Neuronal stem cell (in vitro differentiated cells): ENCODE results near the gene KLHDC8B.

Experiments
- DNase-seq: peaks from one replicate; pipeline ENCODE4 v3.0.0-alpha.2; 2013; ENCODE audit warnings: low spot score
- H2AFZ ChIP-seq: one replicate; pipeline ENCODE4 v1.6.1; 2013; ENCODE audit warnings: mild to moderate bottlenecking, low read length, inconsistent platforms
- H2AK5ac ChIP-seq: 2 replicates; pipeline ENCODE4 v1.6.1; 2013; ENCODE audit warnings: low read depth, mild to moderate bottlenecking, inconsistent platforms, low read length, moderate library complexity, mixed read lengths
- H2BK120ac ChIP-seq: 2 replicates; pipeline ENCODE4 v1.6.1; 2013; ENCODE audit warnings: low read depth, mild to moderate bottlenecking, inconsistent platforms, low read length, moderate library complexity, mixed read lengths
- H2BK12ac ChIP-seq: one replicate; pipeline ENCODE4 v1.6.1; 2013; ENCODE audit warnings: low read length, inconsistent platforms
- H2BK15ac ChIP-seq: 2 replicates; pipeline ENCODE4 v1.6.1; 2013; ENCODE audit warnings: mild to moderate bottlenecking, low read length, inconsistent platforms, mixed read lengths
- H2BK5ac ChIP-seq: one replicate; pipeline ENCODE4 v1.6.1; 2013; ENCODE audit warnings: inconsistent platforms, mild to moderate bottlenecking, low read length, moderate library complexity
- H3K14ac ChIP-seq: one replicate; pipeline ENCODE4 v1.6.1; 2013; ENCODE audit warnings: low read length, inconsistent platforms
- H3K18ac ChIP-seq: 2 replicates; pipeline ENCODE4 v1.6.1; 2013; ENCODE audit warnings: low read length, inconsistent platforms
- H3K23ac ChIP-seq: 2 replicates; pipeline ENCODE4 v1.6.1; 2013; ENCODE audit warnings: low read depth, mild to moderate bottlenecking, mixed read lengths, low read length, inconsistent platforms; ENCODE audit not compliant: poor library complexity
- H3K27ac ChIP-seq: replicated peaks from 3 replicates; pipeline ENCODE4 v1.5.1; 2013; ENCODE audit warnings: low read length, inconsistent platforms
- H3K27me3 ChIP-seq, 3 experiments: 2 replicates each; pipeline ENCODE4 v1.6.1; 2013; ENCODE audit warnings: low read length in 3 of 3, mild to moderate bottlenecking in 2 of 3, inconsistent platforms in 1 of 3, low read depth in 1 of 3, mixed read lengths in 1 of 3, moderate library complexity in 1 of 3; ENCODE audit not compliant: control insufficient read depth in 3 of 3, insufficient read depth in 3 of 3
- H3K36me3 ChIP-seq, 2 donors: replicated peaks in 1 of 2; 2 replicates each; pipeline ENCODE4 v1.6.1; 2013; ENCODE audit warnings: low read length in 2 of 2; ENCODE audit not compliant: control insufficient read depth in 2 of 2, insufficient read depth in 2 of 2
- H3K4ac ChIP-seq: 2 replicates; pipeline ENCODE4 v1.6.1; 2013; ENCODE audit warnings: inconsistent platforms, mild to moderate bottlenecking, low read length, moderate library complexity
- H3K4me1 ChIP-seq, 2 donors: 1 replicate in 1 of 2; 2 replicates in 1 of 2; pipeline ENCODE4 v1.6.1; 2013; ENCODE audit warnings: low read length in 2 of 2, low read depth in 1 of 2; ENCODE audit not compliant: control insufficient read depth in 2 of 2, insufficient read depth in 1 of 2
- H3K4me2 ChIP-seq: one replicate; pipeline ENCODE4 v1.6.1; 2013; ENCODE audit warnings: mild to moderate bottlenecking, low read length, inconsistent platforms; ENCODE audit not compliant: insufficient read depth, poor library complexity, severe bottlenecking
- H3K4me3 ChIP-seq, 2 donors: 2 replicates each; pipeline ENCODE4 v1.5.1; 2013; ENCODE audit warnings: low read length in 2 of 2, mild to moderate bottlenecking in 2 of 2, inconsistent platforms in 1 of 2, moderate library complexity in 1 of 2
- H3K79me1 ChIP-seq: one replicate; pipeline ENCODE4 v1.6.1; 2013; ENCODE audit warnings: low read depth, mild to moderate bottlenecking, inconsistent platforms, low read length, moderate library complexity
- H3K9ac ChIP-seq: one replicate; pipeline ENCODE4 v1.6.1; 2013; ENCODE audit warnings: mild to moderate bottlenecking, low read depth, low read length, inconsistent platforms; ENCODE audit not compliant: poor library complexity
- H3K9me3 ChIP-seq, 2 donors: replicated peaks in 1 of 2; 2 replicates each; pipeline versions ENCODE3 to v1.6.1; 2013; ENCODE audit warnings: low read length in 2 of 2, mild to moderate bottlenecking in 2 of 2, inconsistent platforms in 1 of 2, low read depth in 1 of 2, mixed read lengths in 1 of 2, moderate library complexity in 1 of 2; ENCODE audit not compliant: control insufficient read depth in 2 of 2, insufficient read depth in 1 of 2
- H4K8ac ChIP-seq: one replicate; pipeline ENCODE4 v1.6.1; 2013; ENCODE audit warnings: low read depth, mild to moderate bottlenecking, inconsistent platforms, low read length, moderate library complexity
- H4K91ac ChIP-seq: one replicate; pipeline ENCODE4 v1.6.1; 2013; ENCODE audit warnings: low read length, low read depth, mild to moderate bottlenecking, inconsistent platforms; ENCODE audit not compliant: poor library complexity
- WGBS, 2 donors: extraction: QIAGEN DNeasy Blood & Tissue Kit; methylation state at CpG; one replicate each; pipeline ENCODE4 v1.1.7; 2013; ENCODE audit warnings: missing lambda C conversion rate in 2 of 2, mixed read lengths in 1 of 2; ENCODE audit not compliant: insufficient read length in 2 of 2, insufficient replicate concordance in 1 of 2; ENCODE audit errors: extremely low coverage in 2 of 2; 5-methylcytosine and 5-hydroxymethylcytosine counted together

Gene KLHDC8B

DNA sequence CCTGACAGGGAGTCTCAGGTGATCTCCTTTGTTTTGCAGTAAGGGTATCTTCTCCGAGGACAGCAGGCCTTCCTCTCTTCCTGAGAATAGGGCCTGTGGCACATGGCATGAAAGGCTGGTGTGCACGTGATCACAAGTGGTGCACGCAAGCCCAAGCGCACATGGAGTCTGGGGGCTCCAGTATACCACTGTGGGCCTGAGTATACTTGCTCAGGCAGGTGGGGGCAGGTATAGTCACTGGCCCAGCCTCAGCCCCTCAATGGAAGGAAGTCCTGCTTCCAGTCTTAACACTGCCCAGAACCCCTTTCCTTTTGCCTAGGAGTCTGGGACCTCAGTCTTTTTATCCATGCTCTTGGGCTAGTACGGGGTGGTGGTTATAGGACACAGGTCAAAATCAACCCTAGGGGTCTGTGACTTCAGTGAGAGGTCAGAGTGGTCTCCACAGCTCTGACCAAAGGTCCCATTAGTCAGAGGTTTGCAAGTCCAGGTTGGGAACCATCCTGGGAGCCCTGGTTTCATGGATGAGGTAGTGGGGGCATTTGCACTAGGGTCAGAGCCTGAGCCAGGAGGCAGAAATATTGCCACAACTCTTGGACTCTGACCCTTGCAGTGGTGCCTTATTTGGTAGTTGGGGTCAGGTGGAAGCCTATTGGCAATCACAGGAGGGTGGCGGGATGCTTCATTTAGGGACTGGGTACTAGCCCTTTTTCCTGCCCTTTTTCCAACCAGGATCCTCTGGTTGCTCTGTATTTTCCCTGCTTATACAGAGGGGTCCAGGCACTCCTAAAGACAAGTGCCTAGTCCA is 4.4 kb upstream of the KLHDC8B start:
- Histone ChIP-seq H2AK5ac (peak overlapping the region; percentile 95), H2BK15ac (peak overlapping the region; percentile 97), H2AFZ (peak overlapping the region; percentile 90), H3K4me3 (peak overlapping the region in 1 of 2 donors; percentile 97), H3K4me2 (no peak overlapping the region), H2BK5ac (peak overlapping the region; percentile 77), H2BK12ac (peak overlapping the region; percentile 82), H3K23ac (no peak overlapping the region), H3K9me3 (peaks cover 0 to 6% of the 10 kb centered on the region in 2 donors), H3K4me1 (peaks cover 3 to 13% of the 10 kb centered on the region in 2 donors), H3K27me3 (peaks cover 0 to 2% (median 0%) of the 10 kb centered on the region in 3 experiments), H2BK120ac (peak overlapping the region; percentile 14), H3K14ac (no peak overlapping the region), H3K18ac (peak overlapping the region; percentile 95), H3K79me1 (peaks cover 5% of the 10 kb centered on the region), H4K91ac (no peak overlapping the region), H3K4ac (no peak overlapping the region), H4K8ac (peak overlapping the region; percentile 99), H3K27ac (no peak overlapping the region), H3K36me3 (peaks cover 16 to 30% of the 10 kb centered on the region in 2 donors), H3K9ac (no peak overlapping the region)
- no CpG with 5 or more reads among the region's 6 CpGs for WGBS, 2 donors
- no peak for DNase-seq

DNA sequence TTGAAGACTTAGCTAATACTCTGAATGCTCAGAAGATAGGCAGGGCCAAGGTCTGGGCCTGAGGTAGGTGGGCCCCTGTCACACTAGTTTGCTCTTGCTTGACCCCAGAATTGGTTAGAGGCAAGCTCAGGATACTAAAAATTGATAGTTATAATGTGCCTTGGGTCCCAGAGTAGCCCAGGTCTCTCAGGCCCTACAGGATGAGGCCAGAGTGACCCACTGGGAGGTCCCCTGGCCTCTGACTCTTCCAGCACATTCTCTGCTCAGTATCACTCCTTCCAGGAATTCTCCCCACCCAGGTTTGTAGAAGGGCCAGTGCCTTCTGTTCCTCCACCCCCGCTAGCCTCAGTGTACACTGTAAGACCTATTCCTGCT is 667 bp upstream of the KLHDC8B start:
- Histone ChIP-seq H2AK5ac (peak overlapping the region; percentile 8), H3K14ac (no peak overlapping the region), H3K23ac (peak overlapping the region; percentile 82), H3K27me3 (peaks cover 0 to 2% (median 0%) of the 10 kb centered on the region in 3 experiments), H2BK120ac (no peak overlapping the region), H3K9ac (no peak overlapping the region), H3K4me1 (peaks cover 28 to 32% of the 10 kb centered on the region in 2 donors), H4K8ac (no peak overlapping the region), H3K36me3 (peaks cover 13 to 17% of the 10 kb centered on the region in 2 donors), H3K27ac (no peak overlapping the region), H2AFZ (peak overlapping the region; percentile 96), H2BK12ac (no peak overlapping the region), H3K4me2 (peak overlapping the region; percentile 92), H3K9me3 (peaks cover 0 to 2% of the 10 kb centered on the region in 2 donors), H4K91ac (no peak overlapping the region), H2BK5ac (peak overlapping the region; percentile 27), H3K79me1 (peaks cover 11% of the 10 kb centered on the region), H3K4ac (no peak overlapping the region), H3K18ac (no peak overlapping the region), H3K4me3 (peak overlapping the region in 1 of 2 donors; percentile 86), H2BK15ac (peak overlapping the region; percentile 6)
- WGBS, 2 donors: no CpG with 5 or more reads among the region's 1 CpG
- no peak for DNase-seq

DNA sequence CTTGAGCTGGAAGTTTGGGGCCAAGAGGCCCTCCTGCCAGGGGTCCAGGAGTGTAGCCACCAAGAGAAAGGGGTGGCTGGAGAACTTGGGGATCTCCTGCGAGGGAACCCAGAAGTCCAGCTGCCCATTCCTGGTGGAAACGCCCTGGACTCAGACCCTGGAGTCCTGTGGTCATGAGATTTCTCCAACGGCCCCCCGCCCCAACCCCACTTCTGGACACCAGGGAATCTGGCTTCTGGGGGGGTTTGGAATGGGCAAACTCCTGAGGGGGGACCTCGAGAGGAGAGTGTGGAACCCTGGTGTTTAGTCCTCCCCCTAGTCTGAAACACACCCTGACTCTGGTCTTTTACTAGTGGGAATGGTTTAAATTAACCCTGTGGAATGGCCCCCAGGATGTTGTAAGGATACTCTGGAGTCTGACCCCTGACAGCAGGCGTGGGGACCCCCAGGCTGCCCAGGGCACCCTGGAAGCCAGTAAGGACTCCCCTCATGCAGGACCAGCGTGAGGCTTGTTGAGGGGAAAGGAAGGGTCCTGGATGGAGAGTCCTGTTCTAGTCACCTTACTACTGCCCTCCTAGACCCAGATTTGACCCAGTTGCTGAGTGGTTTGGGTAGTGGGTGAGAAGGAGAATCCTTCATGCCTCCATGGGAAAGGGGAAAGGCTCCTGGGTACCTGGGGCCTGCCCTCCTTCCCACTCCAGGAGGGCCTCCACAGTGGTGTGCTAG is 540 bp downstream of the KLHDC8B start:
- Histone ChIP-seq H3K4me3 (peak overlapping the region; percentile 86 to 92), H3K4me2 (peak overlapping the region; percentile 92), H3K4ac (no peak overlapping the region), H3K27ac (peak overlapping the region; percentile 44), H3K23ac (no peak overlapping the region), H2BK120ac (no peak overlapping the region), H3K9me3 (no peaks in the 10 kb centered on the region), H4K8ac (no peak overlapping the region), H3K79me1 (peaks cover 11% of the 10 kb centered on the region), H2AK5ac (peak overlapping the region; percentile 12), H3K14ac (no peak overlapping the region), H2BK5ac (peak overlapping the region; percentile 93), H2AFZ (peak overlapping the region; percentile 96), H3K36me3 (peaks cover 22 to 28% of the 10 kb centered on the region in 2 donors), H3K18ac (peak overlapping the region; percentile 95), H3K9ac (peak overlapping the region; percentile 90), H2BK15ac (peak overlapping the region; percentile 93), H4K91ac (no peak overlapping the region), H3K4me1 (peaks cover 25 to 29% of the 10 kb centered on the region in 2 donors), H3K27me3 (peaks cover 0 to 2% (median 0%) of the 10 kb centered on the region in 3 experiments), H2BK12ac (peak overlapping the region; percentile 76)
- no peak for DNase-seq
- no CpG with 5 or more reads among the region's 7 CpGs for WGBS, 2 donors
